WTC11 (cell line): Measurements from ENCODE around the gene TMUB1. TPM values are rescaled to one million over a fixed set of nuclear protein-coding genes. Genes with fewer than 3 reads are reported as not detected.

Experiments
- ATAC-seq: fragments of 200-7000 bp; cut with Tn5 transposase; 2 replicates; pipeline ENCODE4 v1.10.0; 2021; ENCODE audit warnings: mild to moderate bottlenecking, moderate library complexity
- CTCF ChIA-PET: fragments of 300-600 bp; sonication (Branson Sonifier 250); formaldehyde crosslinking; loops from one replicate; lab custom pipeline; 2021; ENCODE audit warnings: antibody characterized with exemption; lab: Charles Lee
- POLR2A ChIA-PET: fragments of 350-600 bp; sonication (Branson Sonifier 250); formaldehyde crosslinking; loops from one replicate; lab custom pipeline; 2021; ENCODE audit warnings: antibody characterized with exemption; lab: Charles Lee
- DNase-seq: peaks from one replicate; pipeline ENCODE4 v3.0.0; 2021; ENCODE audit warnings: low spot score
- H3K27ac Mint-ChIP-seq: 2 replicates; pipeline ENCODE4 v1.8.0; 2021; ENCODE audit warnings: mixed read lengths
- H3K27me3 Mint-ChIP-seq: 2 replicates; pipeline ENCODE4 v1.8.0; 2021; ENCODE audit warnings: low read depth, mild to moderate bottlenecking, moderate library complexity, mixed read lengths
- H3K36me3 Mint-ChIP-seq: 2 replicates; pipeline ENCODE4 v1.8.0; 2021; ENCODE audit warnings: mixed read lengths
- H3K4me1 Mint-ChIP-seq: 2 replicates; pipeline ENCODE4 v1.8.0; 2022; ENCODE audit warnings: mixed read lengths
- H3K4me3 Mint-ChIP-seq: 2 replicates; pipeline ENCODE4 v1.8.0; 2021; ENCODE audit warnings: mild to moderate bottlenecking, moderate library complexity, mixed read lengths
- H3K9me3 Mint-ChIP-seq: 2 replicates; pipeline ENCODE4 v1.8.0; 2021; ENCODE audit warnings: mixed read lengths
- CBFB ChIP-seq: sonication (generic); formaldehyde crosslinking; IDR thresholded peaks from 2 replicates; pipeline ENCODE4 v1.8.1; 2022; ENCODE audit warnings: mild to moderate bottlenecking, low read depth, missing genetic modification reagents
- CREM ChIP-seq: sonication (generic); formaldehyde crosslinking; IDR thresholded peaks from 2 replicates; pipeline ENCODE4 v1.8.1; 2022; ENCODE audit warnings: mild to moderate bottlenecking, missing genetic modification reagents, moderate library complexity
- ESRRA ChIP-seq: sonication (generic); formaldehyde crosslinking; IDR thresholded peaks from 2 replicates; pipeline ENCODE4 v1.8.1; 2022; ENCODE audit warnings: mild to moderate bottlenecking, missing genetic modification reagents, borderline replicate concordance
- FOXP1 ChIP-seq: sonication (generic); formaldehyde crosslinking; IDR thresholded peaks from 2 replicates; pipeline ENCODE4 v1.8.0; 2022; ENCODE audit warnings: missing genetic modification reagents, mild to moderate bottlenecking, moderate library complexity, borderline replicate concordance
- GRHL2 ChIP-seq: fragments of 250-450 bp; sonication (Bioruptor Pico); IDR thresholded peaks from 2 replicates; pipeline ENCODE4 v1.8.0; 2022; ENCODE audit warnings: mild to moderate bottlenecking, moderate library complexity; ENCODE audit not compliant: insufficient replicate concordance, severe bottlenecking
- HMGXB4 ChIP-seq: sonication (generic); formaldehyde crosslinking; IDR thresholded peaks from 2 replicates; pipeline ENCODE4 v1.8.1; 2023; ENCODE audit warnings: mild to moderate bottlenecking, moderate library complexity, missing genetic modification reagents
- JUN ChIP-seq: sonication (generic); formaldehyde crosslinking; IDR thresholded peaks from 2 replicates; pipeline ENCODE4 v1.8.0; 2023; ENCODE audit warnings: mild to moderate bottlenecking, missing genetic modification reagents
- RORB ChIP-seq: fragments of 250-450 bp; sonication (Bioruptor Pico); IDR thresholded peaks from 2 replicates; pipeline ENCODE4 v1.9.0; 2021; ENCODE audit warnings: mild to moderate bottlenecking
- TP53 ChIP-seq: sonication (generic); formaldehyde crosslinking; IDR thresholded peaks from 2 replicates; pipeline ENCODE4 v1.8.1; 2023; ENCODE audit warnings: mild to moderate bottlenecking, missing genetic modification reagents
- ZBTB21 ChIP-seq: sonication (generic); formaldehyde crosslinking; IDR thresholded peaks from 2 replicates; pipeline ENCODE4 v1.8.1; 2023; ENCODE audit warnings: mild to moderate bottlenecking, missing genetic modification reagents, borderline replicate concordance
- ZNF396 ChIP-seq: fragments of 250-450 bp; sonication (Bioruptor Pico); IDR thresholded peaks from 2 replicates; pipeline ENCODE4 v1.8.0; 2021; ENCODE audit warnings: mild to moderate bottlenecking, moderate library complexity, borderline replicate concordance
- ZNF416 ChIP-seq: fragments of 250-450 bp; sonication (Bioruptor Pico); IDR thresholded peaks from 2 replicates; pipeline ENCODE4 v1.9.0; 2021; ENCODE audit warnings: mild to moderate bottlenecking, inconsistent platforms
- total RNA-seq: library from RNA; stranded (reverse); gene quantifications from 3 replicates; pipeline ENCODE4 v1.2.3, GENCODE V29; 2021
- TF ChIP-seq, protein P1 (sequence below): sonication (generic); formaldehyde crosslinking; IDR thresholded peaks from 2 replicates; pipeline ENCODE4 v1.8.1; 2022; ENCODE audit warnings: low read depth, mild to moderate bottlenecking, moderate library complexity, missing genetic modification reagents, borderline replicate concordance
- TF ChIP-seq, protein P2 (sequence below): fragments of 250-450 bp; sonication (Bioruptor Pico); IDR thresholded peaks from 2 replicates; pipeline ENCODE4 v1.9.0; 2021; ENCODE audit warnings: mild to moderate bottlenecking
- TF ChIP-seq, protein P3 (sequence below): fragments of 250-450 bp; sonication (Bioruptor Pico); IDR thresholded peaks from 2 replicates; pipeline ENCODE4 v2.1.2; 2022; ENCODE audit warnings: mild to moderate bottlenecking, moderate library complexity
- TF ChIP-seq, protein P4 (sequence below): sonication (generic); formaldehyde crosslinking; IDR thresholded peaks from 2 replicates; pipeline ENCODE4 v1.8.0; 2022; ENCODE audit warnings: mild to moderate bottlenecking, missing genetic modification reagents
- TF ChIP-seq, protein P5 (sequence below): fragments of 200-600 bp; IDR thresholded peaks from 2 replicates; pipeline ENCODE4 v1.8.0; 2022; ENCODE audit warnings: antibody characterized with exemption

The TMUB1 gene
- total RNA-seq, 1 experiment from 2014 or later: 72.8 TPM

DNA sequence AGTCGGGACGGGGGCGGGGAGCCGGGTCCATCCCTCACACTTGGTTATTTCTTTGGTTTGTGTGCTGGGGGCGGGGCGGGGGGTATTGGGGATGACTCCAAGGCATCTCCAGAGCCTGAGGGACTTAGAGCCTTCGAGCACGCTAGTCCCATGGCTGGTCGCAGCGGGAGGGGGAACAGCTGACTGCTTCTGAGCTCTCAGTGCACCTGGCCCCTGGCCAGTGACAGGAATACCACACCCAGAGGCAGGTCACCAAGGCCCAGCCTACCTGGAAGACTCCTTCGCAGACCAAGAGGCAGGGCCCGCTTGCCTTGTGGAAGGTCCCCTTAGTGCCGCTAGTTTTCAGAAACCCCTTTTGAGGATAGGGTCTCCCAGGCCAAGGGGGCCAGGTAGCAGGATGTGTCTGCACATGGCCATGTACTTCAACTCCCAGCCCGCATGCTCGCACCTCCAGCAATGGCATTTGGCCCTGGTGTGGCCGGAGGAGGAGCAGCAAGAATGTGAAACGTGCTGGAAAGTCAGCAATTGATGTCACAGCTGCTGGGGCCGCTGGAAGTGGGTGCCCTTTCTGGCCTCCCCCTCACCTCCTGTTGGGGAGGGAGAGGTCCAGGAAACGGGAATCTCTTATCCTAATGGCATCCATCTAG, 43.3 kb upstream of the TMUB1 start:
- TF ChIP-seq, protein P1, sequence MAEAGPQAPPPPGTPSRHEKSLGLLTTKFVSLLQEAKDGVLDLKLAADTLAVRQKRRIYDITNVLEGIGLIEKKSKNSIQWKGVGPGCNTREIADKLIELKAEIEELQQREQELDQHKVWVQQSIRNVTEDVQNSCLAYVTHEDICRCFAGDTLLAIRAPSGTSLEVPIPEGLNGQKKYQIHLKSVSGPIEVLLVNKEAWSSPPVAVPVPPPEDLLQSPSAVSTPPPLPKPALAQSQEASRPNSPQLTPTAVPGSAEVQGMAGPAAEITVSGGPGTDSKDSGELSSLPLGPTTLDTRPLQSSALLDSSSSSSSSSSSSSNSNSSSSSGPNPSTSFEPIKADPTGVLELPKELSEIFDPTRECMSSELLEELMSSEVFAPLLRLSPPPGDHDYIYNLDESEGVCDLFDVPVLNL (CRISPR knock-in tag): no peak
- TF ChIP-seq, protein P2, sequence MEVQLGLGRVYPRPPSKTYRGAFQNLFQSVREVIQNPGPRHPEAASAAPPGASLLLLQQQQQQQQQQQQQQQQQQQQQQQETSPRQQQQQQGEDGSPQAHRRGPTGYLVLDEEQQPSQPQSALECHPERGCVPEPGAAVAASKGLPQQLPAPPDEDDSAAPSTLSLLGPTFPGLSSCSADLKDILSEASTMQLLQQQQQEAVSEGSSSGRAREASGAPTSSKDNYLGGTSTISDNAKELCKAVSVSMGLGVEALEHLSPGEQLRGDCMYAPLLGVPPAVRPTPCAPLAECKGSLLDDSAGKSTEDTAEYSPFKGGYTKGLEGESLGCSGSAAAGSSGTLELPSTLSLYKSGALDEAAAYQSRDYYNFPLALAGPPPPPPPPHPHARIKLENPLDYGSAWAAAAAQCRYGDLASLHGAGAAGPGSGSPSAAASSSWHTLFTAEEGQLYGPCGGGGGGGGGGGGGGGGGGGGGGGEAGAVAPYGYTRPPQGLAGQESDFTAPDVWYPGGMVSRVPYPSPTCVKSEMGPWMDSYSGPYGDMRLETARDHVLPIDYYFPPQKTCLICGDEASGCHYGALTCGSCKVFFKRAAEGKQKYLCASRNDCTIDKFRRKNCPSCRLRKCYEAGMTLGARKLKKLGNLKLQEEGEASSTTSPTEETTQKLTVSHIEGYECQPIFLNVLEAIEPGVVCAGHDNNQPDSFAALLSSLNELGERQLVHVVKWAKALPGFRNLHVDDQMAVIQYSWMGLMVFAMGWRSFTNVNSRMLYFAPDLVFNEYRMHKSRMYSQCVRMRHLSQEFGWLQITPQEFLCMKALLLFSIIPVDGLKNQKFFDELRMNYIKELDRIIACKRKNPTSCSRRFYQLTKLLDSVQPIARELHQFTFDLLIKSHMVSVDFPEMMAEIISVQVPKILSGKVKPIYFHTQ (CRISPR knock-in tag): no peak
- TF ChIP-seq, protein P3, sequence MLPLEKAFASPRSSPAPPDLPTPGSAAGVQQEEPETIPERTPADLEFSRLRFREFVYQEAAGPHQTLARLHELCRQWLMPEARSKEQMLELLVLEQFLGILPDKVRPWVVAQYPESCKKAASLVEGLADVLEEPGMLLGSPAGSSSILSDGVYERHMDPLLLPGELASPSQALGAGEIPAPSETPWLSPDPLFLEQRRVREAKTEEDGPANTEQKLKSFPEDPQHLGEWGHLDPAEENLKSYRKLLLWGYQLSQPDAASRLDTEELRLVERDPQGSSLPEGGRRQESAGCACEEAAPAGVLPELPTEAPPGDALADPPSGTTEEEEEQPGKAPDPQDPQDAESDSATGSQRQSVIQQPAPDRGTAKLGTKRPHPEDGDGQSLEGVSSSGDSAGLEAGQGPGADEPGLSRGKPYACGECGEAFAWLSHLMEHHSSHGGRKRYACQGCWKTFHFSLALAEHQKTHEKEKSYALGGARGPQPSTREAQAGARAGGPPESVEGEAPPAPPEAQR (CRISPR knock-in tag): no peak
- TF ChIP-seq RORB (CRISPR knock-in tag) (no peak), JUN (CRISPR knock-in tag) (no peak)
- TF ChIP-seq, protein P4, sequence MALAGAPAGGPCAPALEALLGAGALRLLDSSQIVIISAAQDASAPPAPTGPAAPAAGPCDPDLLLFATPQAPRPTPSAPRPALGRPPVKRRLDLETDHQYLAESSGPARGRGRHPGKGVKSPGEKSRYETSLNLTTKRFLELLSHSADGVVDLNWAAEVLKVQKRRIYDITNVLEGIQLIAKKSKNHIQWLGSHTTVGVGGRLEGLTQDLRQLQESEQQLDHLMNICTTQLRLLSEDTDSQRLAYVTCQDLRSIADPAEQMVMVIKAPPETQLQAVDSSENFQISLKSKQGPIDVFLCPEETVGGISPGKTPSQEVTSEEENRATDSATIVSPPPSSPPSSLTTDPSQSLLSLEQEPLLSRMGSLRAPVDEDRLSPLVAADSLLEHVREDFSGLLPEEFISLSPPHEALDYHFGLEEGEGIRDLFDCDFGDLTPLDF (CRISPR knock-in tag): no peak
- TF ChIP-seq, protein P5, sequence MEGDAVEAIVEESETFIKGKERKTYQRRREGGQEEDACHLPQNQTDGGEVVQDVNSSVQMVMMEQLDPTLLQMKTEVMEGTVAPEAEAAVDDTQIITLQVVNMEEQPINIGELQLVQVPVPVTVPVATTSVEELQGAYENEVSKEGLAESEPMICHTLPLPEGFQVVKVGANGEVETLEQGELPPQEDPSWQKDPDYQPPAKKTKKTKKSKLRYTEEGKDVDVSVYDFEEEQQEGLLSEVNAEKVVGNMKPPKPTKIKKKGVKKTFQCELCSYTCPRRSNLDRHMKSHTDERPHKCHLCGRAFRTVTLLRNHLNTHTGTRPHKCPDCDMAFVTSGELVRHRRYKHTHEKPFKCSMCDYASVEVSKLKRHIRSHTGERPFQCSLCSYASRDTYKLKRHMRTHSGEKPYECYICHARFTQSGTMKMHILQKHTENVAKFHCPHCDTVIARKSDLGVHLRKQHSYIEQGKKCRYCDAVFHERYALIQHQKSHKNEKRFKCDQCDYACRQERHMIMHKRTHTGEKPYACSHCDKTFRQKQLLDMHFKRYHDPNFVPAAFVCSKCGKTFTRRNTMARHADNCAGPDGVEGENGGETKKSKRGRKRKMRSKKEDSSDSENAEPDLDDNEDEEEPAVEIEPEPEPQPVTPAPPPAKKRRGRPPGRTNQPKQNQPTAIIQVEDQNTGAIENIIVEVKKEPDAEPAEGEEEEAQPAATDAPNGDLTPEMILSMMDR: no peak
- Mint-ChIP-seq H3K36me3 (peaks cover 18% of the 10 kb centered on the region), H3K4me1 (peaks cover 31% of the 10 kb centered on the region), H3K27ac (no peak overlapping the region), H3K4me3 (peak overlapping the region; percentile 83), H3K9me3 (no peaks in the 10 kb centered on the region), H3K27me3 (peaks cover 5% of the 10 kb centered on the region; the same call in 1 of the 2 replicates)
- ChIA-PET CTCF (interaction anchor here (0.6 to 4.2 kb wide), 7 partner anchors 11 to 101 kb away, joined by 3 to 65 read pairs (median 6); partner anchors contain the start of gene ABCF2), POLR2A (interaction anchor here (1.7 kb wide), 1 partner anchor 101 kb away, joined by 7 read pairs; the partner anchor contains the start of gene ABCF2)
- ATAC-seq (no peak), DNase-seq (no peak)

DNA sequence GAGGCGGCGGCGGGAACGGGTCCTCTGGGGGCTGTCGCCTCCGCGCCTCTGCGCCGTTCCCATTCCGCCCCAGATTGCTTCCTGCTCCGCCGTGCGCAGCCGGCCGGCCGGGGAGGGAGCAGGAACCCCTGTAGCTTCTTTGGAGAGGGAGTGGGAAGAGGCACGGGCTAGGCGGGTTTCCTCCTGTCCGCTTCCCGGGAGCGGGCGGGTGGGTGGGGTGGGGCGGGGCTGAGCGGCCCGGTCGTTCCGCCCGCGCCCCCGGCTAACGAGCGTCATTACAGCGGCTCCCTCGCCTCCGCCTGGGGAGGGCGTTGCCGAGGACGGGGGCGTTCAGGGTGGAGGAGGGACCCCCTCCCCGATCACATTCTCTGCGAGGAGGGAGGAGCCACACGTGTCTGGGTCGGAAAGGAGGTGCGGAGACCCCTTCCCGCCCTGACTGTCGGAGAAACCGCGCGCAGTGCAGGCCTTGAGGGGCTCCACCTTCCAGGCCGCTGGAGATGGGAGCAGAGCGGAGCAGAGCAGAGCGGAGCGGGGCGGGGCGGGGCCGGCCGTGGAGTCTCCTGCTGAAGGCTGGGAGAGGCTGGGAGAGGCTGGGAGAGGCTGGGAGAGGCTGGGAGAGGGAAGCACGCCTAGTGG, 42.7 kb upstream of the TMUB1 start:
- Mint-ChIP-seq H3K36me3 (peaks cover 22% of the 10 kb centered on the region), H3K27me3 (peaks cover 5% of the 10 kb centered on the region; the same call in 1 of the 2 replicates), H3K4me3 (peak overlapping the region; percentile 83), H3K9me3 (no peaks in the 10 kb centered on the region), H3K4me1 (peaks cover 31% of the 10 kb centered on the region), H3K27ac (no peak overlapping the region)
- no peak for DNase-seq
- CTCF ChIA-PET: interaction anchor here (0.6 to 4.2 kb wide), 20 partner anchors 10 to 376 kb away, joined by 3 to 65 read pairs (median 6); partner anchors contain the start of genes ABCF2, GBX1 and H2BK1
- POLR2A ChIA-PET: interaction anchor here (0.6 to 1.7 kb wide), 2 partner anchors 101 to 218 kb away, joined by 3 to 7 read pairs; partner anchors contain the start of gene ABCF2
- peak; percentile 46 for ATAC-seq
- TF ChIP-seq RORB (CRISPR knock-in tag) (no peak), CREM (CRISPR knock-in tag) (no peak), GRHL2 (no peak), ESRRA (no peak), ZNF416 (CRISPR knock-in tag) (no peak), FOXP1 (CRISPR knock-in tag) (0 out of 2 replicates have a peak, but pooled peaks have one; percentile 9), TP53 (no peak), HMGXB4 (CRISPR knock-in tag) (no peak), ZNF396 (CRISPR knock-in tag) (no peak), CBFB (0 out of 2 replicates have a peak, but pooled peaks have one; percentile 8), ZBTB21 (CRISPR knock-in tag) (no peak)
